Uterus (tissue), 4 donors: Measurements from ENCODE around the gene CD59. TPM values are rescaled to one million over a fixed set of nuclear protein-coding genes. Genes with fewer than 3 reads are reported as not detected.
A peak's percentile ranks its signal among the peaks of the same experiment; 100 is the strongest.

Experiments
- DNase-seq, 2 donors: peaks; one replicate each; pipeline ENCODE4 v3.0.0-alpha.2; 2019 to 2020
- H3K27ac ChIP-seq, 2 donors: fragments of 200-600 bp; sonication (generic); 1 replicate in 1 of 2; 2 replicates in 1 of 2; pipeline ENCODE4 v1.5.1; 2016 to 2018
- H3K27me3 ChIP-seq, 2 donors: fragments of 200-600 bp; sonication (generic); one replicate each; pipeline ENCODE4 v1.5.1; 2018 to 2019; ENCODE audit warnings: control low read depth in 1 of 2
- H3K36me3 ChIP-seq, 2 donors: fragments of 200-600 bp; sonication (generic); one replicate each; pipeline ENCODE4 v1.5.1; 2019; ENCODE audit warnings: control low read depth in 1 of 2
- H3K4me1 ChIP-seq, 2 donors: fragments of 200-600 bp; sonication (generic); one replicate each; pipeline ENCODE4 v1.5.1; 2018 to 2019; ENCODE audit warnings: control low read depth in 1 of 2
- H3K4me3 ChIP-seq, 2 donors: fragments of 200-600 bp; sonication (generic); 1 replicate in 1 of 2; 2 replicates in 1 of 2; pipeline ENCODE4 v1.5.1; 2018 to 2019; ENCODE audit warnings: mild to moderate bottlenecking in 1 of 2
- H3K9me3 ChIP-seq, 2 donors: fragments of 200-600 bp; sonication (generic); one replicate each; pipeline ENCODE4 v1.5.1; 2019; ENCODE audit warnings: control low read depth in 1 of 2
- POLR2A ChIP-seq, 2 donors: fragments of 450-650 bp; IDR thresholded peaks; one replicate each; pipeline ENCODE4 v1.6.1; 2016; ENCODE audit warnings: antibody characterized with exemption in 2 of 2, mild to moderate bottlenecking in 1 of 2, moderate library complexity in 1 of 2
- intact Hi-C: fragments of 100-400 bp; cut with DNase I; formaldehyde crosslinking; loops from one replicate; pipeline ENCODE4 v1.15.1; 2023; ENCODE audit warnings: low total_unique reads
- total RNA-seq, 4 donors: library from RNA; depleted of rRNA in 3 of 4; stranded (reverse); fragments of >200 nt in 3 of 4; gene quantifications; one replicate each; pipeline versions ENCODE4 v1.1.0 to v1.2.4, GENCODE V29; 2014 to 2023
- TF ChIP-seq, protein P1 (sequence below), 4 experiments: fragments of 200-600 bp in 2 of 4; fragments of 450-650 bp in 2 of 4; sonication (generic) in 2 of 4; IDR thresholded peaks; one replicate each; pipeline ENCODE4 v1.5.1; 2016 to 2019; ENCODE audit warnings: antibody characterized with exemption in 4 of 4, mild to moderate bottlenecking in 2 of 4, moderate library complexity in 1 of 4
- donor health status: DM: yes; HTN: yes; CAD: no.

The CD59 gene
- total RNA-seq, 4 donors from 2014 or later: 221 to 621 (median 300) TPM

- no peaks in the 10 kb centered on the region for H3K4me1 ChIP-seq
Observed at GRCh38 chr11:33716243-33716642, 20.0 kb downstream of the CD59 start.

DNA sequence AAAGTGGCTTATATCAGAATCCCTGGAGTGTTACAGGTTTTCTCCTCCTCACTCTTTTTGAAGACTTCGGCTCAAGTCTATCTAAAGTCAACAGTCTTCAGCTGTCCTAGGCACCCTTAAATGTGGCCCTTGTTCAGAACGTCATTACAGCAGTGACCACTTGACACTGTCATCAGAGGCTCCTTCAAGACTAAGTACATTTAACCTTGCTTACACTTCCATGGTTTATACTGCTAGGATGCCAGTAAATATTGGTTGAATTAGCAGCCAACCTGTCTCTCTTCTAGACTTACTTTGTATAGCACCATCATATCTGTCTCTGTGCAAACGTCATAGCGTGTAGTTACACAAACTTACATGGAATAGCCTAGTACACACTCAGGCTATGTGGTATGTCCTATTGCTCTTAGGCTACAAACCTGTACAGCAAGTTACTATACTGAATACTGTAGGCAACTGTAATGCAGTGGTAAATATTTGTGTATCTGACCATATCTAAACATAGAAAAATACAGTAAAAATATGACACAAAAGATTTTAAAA lies 22.3 kb downstream of the CD59 start:
- Histone ChIP-seq H3K4me3 (no peak overlapping the region), H3K9me3 (no peaks in the 10 kb centered on the region), H3K4me1 (no peaks in the 10 kb centered on the region), H3K27ac (no peak overlapping the region), H3K36me3 (no peaks in the 10 kb centered on the region), H3K27me3 (no peaks in the 10 kb centered on the region)
- TF ChIP-seq, protein P1, sequence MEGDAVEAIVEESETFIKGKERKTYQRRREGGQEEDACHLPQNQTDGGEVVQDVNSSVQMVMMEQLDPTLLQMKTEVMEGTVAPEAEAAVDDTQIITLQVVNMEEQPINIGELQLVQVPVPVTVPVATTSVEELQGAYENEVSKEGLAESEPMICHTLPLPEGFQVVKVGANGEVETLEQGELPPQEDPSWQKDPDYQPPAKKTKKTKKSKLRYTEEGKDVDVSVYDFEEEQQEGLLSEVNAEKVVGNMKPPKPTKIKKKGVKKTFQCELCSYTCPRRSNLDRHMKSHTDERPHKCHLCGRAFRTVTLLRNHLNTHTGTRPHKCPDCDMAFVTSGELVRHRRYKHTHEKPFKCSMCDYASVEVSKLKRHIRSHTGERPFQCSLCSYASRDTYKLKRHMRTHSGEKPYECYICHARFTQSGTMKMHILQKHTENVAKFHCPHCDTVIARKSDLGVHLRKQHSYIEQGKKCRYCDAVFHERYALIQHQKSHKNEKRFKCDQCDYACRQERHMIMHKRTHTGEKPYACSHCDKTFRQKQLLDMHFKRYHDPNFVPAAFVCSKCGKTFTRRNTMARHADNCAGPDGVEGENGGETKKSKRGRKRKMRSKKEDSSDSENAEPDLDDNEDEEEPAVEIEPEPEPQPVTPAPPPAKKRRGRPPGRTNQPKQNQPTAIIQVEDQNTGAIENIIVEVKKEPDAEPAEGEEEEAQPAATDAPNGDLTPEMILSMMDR (IDR thresholded peaks at IDR 0.05): no peak
- no peak for TF ChIP-seq POLR2A (IDR thresholded peaks at IDR 0.05)
- intact Hi-C loops: no loop called here
- DNase-seq: no peak

More at GRCh38 chr11:33716243-33716642, 20.0 kb downstream of the CD59 start:
- no peak for TF ChIP-seq POLR2A (IDR thresholded peaks at IDR 0.05)
- TF ChIP-seq, protein P1 (IDR thresholded peaks at IDR 0.05): peak in 1 of 4 experiments; percentile 19
- H3K27me3 ChIP-seq: no peaks in the 10 kb centered on the region
- peak overlapping the region in 1 of 2 donors; percentile 24 for H3K27ac ChIP-seq
- no peak for DNase-seq
- H3K9me3 ChIP-seq: no peaks in the 10 kb centered on the region
- H3K4me3 ChIP-seq: no peak overlapping the region
- intact Hi-C loops: no loop called here
- no peaks in the 10 kb centered on the region for H3K36me3 ChIP-seq

DNA sequence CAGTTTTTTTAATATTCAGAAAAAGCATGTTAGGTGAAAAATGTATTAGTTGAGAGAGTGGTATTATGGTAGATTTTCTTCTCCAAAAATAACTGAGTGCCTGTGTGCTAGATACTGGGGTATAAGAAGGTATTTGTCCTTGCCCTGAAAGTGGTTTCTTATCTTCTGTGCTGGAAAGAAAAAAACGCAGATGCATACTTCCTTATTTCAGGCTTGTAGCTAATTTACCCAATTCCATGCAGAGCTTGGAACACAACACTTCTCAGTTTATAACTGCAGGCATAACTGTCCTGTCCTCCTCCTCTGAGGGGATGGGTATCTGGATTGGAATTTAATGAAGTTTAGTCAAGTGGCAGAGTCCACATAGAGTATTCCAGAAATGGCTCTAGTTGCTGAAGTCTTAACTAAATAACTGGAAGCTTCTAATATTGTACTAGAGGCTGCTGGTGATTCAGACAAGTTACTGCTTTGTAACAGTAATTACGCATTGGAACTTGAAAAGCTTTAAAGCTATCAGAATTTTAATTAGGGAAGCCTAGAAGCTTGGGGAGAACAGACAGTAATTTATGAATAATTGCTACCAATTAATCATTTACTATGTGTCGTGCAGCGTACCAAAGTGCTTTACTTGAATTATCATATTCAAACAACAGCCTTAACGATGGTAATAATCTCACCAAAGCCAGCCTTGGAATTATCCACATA lies 22.9 kb downstream of the CD59 start:
- Histone ChIP-seq H3K27ac (no peak overlapping the region), H3K4me1 (no peaks in the 10 kb centered on the region), H3K27me3 (no peaks in the 10 kb centered on the region), H3K36me3 (no peaks in the 10 kb centered on the region), H3K4me3 (no peak overlapping the region), H3K9me3 (no peaks in the 10 kb centered on the region)
- intact Hi-C loops: no loop called here
- DNase-seq: no peak
- TF ChIP-seq, protein P1 (IDR thresholded peaks at IDR 0.05): no peak
- no peak for TF ChIP-seq POLR2A (IDR thresholded peaks at IDR 0.05)

GRCh38 chr11:33712436-33712835 lies 23.8 kb downstream of the CD59 start:
- H3K36me3 ChIP-seq: no peaks in the 10 kb centered on the region
- H3K27ac ChIP-seq: no peak overlapping the region
- no peaks in the 10 kb centered on the region for H3K9me3 ChIP-seq
- no peak overlapping the region for H3K4me3 ChIP-seq
- DNase-seq: no peak
- no peaks in the 10 kb centered on the region for H3K27me3 ChIP-seq
- TF ChIP-seq, protein P1 (IDR thresholded peaks at IDR 0.05): no peak
- no peak for TF ChIP-seq POLR2A (IDR thresholded peaks at IDR 0.05)
- H3K4me1 ChIP-seq: no peaks in the 10 kb centered on the region
- intact Hi-C loops: no loop called here

GRCh38 chr11:33709466-33709865 lies 26.8 kb downstream of the CD59 start:
- Histone ChIP-seq H3K4me3 (no peak overlapping the region), H3K36me3 (no peaks in the 10 kb centered on the region), H3K27ac (no peak overlapping the region), H3K4me1 (no peaks in the 10 kb centered on the region), H3K9me3 (no peaks in the 10 kb centered on the region), H3K27me3 (no peaks in the 10 kb centered on the region)
- no peak for TF ChIP-seq POLR2A (IDR thresholded peaks at IDR 0.05)
- TF ChIP-seq, protein P1 (IDR thresholded peaks at IDR 0.05): no peak
- DNase-seq: no peak
- intact Hi-C loops: no loop called here
